ENCODE results near the gene ANKRD28.

The ANKRD28 gene

DNA sequence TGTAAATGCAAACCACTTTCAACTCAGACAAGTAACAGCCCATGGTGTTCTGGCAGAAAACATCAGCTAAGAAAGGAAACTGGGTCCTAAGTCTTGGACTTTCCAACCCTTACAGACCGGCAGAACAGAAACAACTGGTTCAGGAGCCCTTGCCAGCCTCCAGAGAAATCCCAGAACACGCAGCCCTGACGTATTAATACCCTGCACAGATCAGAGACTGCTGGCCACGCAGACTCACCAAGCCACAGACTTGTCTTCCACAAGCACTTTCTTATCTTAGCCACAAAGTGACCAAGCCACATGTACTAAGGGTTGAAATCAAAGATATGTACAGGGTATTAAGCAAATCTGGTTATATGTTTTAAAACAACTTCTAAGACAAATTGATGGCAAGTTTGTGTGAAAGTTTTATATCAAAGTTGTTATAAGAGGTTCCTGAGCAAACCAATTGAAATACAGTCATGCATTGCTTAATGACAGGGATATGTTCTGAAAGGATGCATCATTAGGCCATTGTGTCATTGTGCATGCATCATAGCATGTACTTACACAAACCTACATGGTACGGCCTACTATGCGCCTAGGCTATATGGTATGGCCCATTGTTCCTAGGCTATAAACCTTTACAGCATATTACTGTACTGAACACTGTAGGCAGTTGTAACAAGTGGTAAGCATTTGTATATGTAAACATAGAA is 159.4 kb downstream of the ANKRD28 start:
- no peak for TF ChIP-seq ZNF274 (IDR thresholded peaks at IDR 0.05; ENCODE audit: low read depth, low read length)
- H3K4me3 ChIP-seq (ENCODE audit: low read length) = no peak overlapping the region

DNA sequence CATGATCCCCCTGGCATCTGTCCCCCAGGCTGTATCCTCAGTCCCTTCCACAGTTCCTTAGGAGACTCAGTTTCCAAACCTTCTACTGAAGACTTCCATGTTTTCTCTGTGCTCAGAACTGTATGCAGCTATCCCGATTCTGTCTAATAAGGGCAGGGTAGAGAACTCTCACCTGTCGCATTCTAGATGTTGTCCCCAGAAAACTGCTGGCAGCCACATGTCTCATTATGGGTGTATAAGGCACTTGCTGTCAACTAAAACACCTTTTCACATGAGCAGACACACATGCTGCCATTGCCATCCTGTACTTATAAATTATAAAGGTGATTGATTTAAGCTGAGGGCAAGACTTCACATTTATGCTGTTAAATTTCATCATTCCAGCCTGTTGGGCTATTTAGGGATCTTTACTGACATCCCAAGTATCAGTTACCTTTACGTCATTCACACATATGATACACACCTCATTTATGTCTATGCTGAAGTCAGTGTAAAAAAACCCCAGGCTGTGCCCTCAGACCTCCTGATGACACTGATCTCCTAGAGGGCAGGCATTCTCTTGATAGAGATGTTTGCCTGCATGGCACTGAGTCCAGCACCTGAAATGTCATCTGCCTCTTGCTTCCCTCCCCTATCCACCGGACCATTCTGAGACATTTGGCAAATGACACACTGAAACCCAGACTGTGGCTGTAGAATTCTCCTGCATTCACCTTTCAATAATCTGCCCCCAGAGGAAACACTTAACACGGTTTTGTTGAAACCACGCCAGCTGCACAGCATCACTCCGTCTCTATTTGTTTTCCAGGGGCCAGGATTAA is 160.4 kb downstream of the ANKRD28 start:
- H3K4me3 ChIP-seq (ENCODE audit: low read length) = no peak overlapping the region
- no peak for TF ChIP-seq ZNF274 (IDR thresholded peaks at IDR 0.05; ENCODE audit: low read depth, low read length)

DNA sequence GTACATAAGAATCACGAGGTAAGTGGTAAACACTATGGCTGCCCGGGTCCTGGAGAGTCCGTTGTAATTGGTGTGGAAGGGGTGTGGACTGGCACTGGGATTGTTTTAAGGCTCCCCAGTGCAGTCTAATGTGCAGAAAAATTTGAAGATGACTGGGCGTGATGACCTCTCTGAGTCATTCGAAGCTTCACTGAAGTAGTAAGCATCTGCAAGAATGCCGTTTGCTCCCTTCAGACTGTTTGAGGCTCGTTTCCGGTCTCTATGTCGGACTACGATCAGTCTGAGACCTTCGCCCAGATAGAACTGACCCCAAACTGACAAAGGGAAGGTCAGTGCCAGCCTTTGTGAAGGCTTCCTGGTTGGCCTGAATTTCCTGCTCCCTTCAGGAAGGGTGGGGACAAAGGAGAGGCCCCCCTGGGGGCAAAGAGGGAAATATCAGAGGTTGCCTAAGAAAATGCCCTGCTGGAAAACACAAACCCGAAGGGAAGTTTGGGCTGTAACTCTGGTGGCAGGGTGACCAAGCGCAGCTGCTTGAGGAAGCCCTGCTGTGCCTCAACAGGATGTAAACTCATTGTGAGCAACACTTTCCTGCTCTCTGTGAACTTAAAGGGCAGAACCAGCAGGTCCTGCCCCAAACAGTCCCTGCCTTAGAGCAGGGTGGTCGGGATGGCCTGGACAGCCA is 161.6 kb downstream of the ANKRD28 start:
- H3K4me3 ChIP-seq (ENCODE audit: low read length) = no peak overlapping the region
- no peak for TF ChIP-seq ZNF274 (IDR thresholded peaks at IDR 0.05; ENCODE audit: low read depth, low read length)

DNA sequence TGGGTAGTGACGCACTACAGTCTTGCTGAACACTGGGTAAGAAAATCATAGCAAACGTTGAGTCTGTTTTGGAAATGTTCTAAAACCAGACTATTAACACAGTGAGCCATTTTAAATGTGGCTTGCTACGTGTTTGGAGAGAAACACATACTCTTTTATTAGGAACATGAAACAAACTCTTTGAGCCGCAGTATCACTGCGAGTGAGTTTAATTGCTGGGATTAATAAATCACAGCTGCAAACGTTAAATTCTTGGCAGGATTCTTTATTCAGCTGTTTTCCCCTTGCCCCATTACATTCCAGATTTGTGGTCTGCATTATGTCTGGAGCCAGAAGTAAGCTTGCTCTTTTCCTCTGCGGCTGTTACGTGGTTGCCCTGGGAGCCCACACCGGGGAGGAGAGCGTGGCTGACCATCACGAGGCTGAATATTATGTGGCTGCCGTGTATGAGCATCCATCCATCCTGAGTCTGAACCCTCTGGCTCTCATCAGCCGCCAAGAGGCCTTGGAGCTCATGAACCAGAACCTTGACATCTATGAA is 162.6 kb downstream of the ANKRD28 start:
- no peak for TF ChIP-seq ZNF274 (IDR thresholded peaks at IDR 0.05; ENCODE audit: low read depth, low read length)
- H3K4me3 ChIP-seq (ENCODE audit: low read length) = no peak overlapping the region

DNA sequence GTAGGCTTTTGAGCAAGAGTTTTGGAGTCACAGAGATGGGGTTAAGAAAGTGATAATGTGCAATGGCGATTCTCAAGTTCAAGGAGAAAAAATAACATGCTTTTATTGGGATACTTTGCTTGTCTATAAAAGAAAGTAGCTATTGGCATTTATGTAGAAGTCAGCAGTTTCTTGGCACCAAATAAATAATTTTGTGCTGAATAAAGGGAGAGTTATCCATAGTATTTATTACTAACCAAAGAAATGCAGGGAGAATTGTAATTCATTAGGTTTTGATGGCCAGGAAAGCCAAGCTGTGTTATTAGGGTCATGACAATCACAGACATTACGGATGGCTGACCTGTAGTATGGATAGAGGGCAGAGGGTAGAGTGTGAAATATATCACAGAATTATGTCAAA is 163.1 kb downstream of the ANKRD28 start:
- TF ChIP-seq ZNF274 (IDR thresholded peaks at IDR 0.05; ENCODE audit: low read depth, low read length) = no peak
- H3K4me3 ChIP-seq (ENCODE audit: low read length) = no peak overlapping the region

DNA sequence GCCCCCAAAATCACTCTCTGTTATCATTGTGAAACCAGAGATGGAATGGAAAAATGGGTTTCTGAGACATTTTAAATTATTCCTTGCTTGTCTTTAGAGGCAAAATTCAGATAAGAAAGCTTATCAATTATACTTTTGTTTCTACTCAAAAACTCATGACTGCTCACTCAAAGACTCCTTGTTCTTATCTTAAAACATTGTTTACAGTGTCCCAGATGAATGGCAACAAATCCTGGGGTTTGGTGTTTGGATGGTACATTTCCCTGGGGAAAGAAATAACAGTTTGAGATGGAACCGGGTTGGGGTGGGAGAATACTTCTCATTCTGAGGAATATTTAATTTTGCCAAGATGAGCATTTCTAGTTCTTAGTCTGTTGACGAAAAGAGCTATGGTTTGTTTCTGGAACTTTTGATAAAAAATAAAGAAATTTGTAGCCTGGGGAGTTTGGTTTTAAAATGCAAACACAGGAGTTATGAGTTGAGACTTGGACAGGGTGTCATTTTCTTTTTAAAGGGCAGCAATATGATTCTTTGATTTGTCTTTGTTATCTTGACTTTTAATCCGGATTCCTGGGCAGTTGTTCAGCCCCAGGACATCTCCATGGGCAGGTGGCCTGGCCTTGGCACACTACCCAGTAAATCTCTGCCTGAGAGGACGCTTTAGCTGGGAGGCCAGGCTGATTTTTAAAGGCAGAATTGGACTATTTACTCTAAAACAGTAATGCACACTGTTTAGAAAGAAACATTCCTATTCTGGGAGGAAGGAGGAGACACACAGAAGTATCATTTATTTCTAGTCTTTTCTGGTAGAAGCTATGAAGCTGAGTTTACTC is 163.8 kb downstream of the ANKRD28 start:
- TF ChIP-seq ZNF274 (IDR thresholded peaks at IDR 0.05; ENCODE audit: low read depth, low read length) = no peak
- no peak overlapping the region for H3K4me3 ChIP-seq (ENCODE audit: low read length)

DNA sequence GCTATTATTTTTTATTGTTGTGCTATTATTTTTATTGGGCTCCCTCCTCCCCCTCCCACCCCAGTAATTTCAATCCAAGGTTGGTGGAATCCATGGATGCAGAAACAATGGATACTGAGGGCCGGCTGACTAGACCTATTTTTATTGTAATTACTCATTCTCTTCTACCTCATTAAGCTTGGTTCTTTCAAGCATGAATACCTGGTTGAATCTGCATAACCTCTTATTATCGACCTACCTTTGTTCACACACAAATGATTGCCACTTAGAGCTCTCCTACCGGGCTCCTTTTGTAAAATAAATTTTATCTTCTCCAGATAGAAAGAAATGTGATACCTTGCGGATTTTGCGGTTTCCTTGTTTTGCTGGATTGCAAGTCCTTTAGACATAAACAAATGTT is 164.6 kb downstream of the ANKRD28 start:
- no peak for TF ChIP-seq ZNF274 (IDR thresholded peaks at IDR 0.05; ENCODE audit: low read depth, low read length)
- no peak overlapping the region for H3K4me3 ChIP-seq (ENCODE audit: low read length)

DNA sequence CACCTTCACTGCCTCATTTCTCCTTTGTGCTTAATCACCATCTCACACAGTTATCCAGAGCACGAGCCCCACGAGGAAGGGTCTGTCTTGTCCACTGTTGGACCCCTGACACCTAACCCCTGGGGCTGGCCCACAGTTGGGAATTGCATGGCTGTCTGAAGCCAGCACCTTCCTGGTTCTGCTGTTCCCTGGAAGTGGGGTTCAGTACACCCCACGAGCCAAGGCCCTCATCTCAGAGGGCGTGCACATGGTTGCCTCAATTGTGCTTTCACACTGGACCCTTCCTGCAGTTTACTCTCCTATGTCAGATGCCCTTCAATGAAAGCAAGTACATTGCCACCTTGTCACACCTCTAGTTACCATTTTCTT is 165.6 kb downstream of the ANKRD28 start:
- TF ChIP-seq ZNF274 (IDR thresholded peaks at IDR 0.05; ENCODE audit: low read depth, low read length) = no peak

DNA sequence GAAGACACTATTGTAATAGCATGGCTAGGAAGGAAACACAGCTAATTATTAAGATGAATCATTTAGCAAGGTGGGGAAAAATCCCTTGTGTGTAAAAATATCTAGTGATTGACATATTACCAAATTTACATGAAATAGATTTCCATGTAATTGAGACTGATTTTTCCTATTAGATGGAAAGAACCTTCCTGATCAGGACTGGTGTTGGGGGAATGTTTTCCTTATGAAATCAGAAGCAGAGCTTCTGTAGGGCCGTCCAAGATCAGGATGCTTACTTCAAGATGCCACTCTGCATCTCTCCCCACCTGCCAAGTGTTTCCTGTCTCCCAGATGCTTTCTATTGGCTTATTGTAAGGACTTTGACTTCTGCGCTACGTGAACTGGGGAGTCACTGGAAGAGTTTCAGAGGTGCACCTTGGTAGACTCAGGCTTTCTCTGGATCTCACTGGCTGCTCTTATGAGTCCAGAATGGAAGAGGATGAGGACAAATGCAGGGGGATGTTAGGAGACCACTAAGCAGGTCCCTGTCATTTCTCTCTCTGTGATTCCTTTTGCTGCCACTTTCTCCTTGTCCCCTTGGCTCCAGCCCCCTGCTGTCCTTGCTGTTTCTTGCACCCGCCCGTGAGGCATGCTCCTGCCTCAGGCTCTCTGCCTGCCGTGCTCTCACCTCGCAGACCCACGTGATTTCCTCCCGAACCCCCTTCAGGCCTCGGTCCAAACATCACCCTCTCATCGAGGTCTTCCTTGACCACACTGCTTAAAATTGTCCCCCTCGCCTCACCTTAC is 166.2 kb downstream of the ANKRD28 start:
- no peak for TF ChIP-seq ZNF274 (IDR thresholded peaks at IDR 0.05; ENCODE audit: low read depth, low read length)
- no peak overlapping the region for H3K4me3 ChIP-seq (ENCODE audit: low read length)

More for the DNA sequence above, 165.6 kb downstream of the ANKRD28 start:
- H3K4me3 ChIP-seq (ENCODE audit: low read length) = no peak overlapping the region

DNA sequence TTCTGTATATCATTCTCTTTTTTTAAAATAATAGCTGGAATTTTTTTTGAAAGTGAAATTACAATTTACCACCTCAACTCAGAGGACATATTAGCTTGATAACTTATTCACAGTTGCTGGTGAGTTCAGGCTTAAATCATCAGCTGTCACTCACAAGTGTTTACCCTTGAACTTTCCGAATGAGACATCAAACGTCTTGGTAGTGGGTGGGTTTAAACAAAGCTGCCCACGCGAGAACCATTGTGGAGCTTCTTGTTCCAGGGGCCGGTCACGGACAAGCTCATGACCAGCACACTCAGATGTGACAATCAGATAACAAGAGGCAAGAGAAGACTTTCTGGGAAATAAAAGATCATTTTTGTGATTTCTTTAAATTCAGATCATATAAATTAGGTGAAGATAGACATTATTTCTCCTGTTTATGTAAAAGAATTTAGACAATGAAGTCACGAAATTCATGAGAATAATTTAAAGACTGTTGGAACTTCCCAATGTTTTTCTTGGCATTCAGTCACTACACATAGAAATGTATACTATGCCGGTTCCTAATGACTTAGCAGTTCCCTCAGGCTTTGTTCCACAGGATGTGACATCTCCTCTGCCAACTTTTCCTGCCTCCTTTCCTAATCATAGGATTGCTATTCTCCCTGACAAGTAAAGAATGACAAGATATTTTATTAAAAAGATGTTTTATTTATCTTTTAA is 167.0 kb downstream of the ANKRD28 start:
- peak overlapping the region; percentile 50 for H3K4me3 ChIP-seq (ENCODE audit: low read length)
- TF ChIP-seq ZNF274 (IDR thresholded peaks at IDR 0.05; ENCODE audit: low read depth, low read length) = no peak

DNA sequence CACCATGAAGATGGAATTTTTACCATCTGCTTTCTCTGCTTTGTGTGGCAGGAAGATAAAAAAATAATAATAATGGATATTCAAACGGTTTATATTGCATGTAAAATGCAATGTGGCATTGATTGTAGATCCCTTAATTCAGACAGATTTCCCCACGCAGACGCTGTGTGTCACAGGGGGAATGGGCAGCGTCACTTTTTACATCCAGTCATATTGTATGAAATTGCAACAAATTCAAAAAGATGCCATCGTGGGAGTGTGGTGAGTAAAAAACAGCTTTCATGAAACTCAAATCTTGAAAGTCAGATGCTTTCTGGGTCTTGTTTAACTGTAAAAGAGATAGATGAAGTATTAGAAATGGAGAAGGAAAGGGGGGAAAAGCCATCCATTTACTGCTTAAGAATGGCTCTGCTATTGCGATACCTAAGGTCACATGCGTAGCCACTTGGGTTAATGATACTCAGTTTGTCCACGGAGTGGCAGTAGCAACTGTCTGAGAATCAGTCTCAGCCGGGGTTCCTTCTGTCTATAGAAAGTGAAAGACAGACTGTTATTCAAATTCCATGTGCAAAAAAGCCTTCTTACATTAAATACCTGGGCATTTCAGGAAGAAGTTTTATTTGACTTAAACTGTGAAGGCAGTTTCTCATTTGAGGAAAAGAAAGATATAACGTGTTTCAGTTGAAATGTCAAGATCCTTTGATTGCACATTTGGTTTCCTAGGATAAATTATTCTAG is 167.8 kb downstream of the ANKRD28 start:
- H3K4me3 ChIP-seq (ENCODE audit: low read length) = no peak overlapping the region; the same call in 1 of the 2 replicates

DNA sequence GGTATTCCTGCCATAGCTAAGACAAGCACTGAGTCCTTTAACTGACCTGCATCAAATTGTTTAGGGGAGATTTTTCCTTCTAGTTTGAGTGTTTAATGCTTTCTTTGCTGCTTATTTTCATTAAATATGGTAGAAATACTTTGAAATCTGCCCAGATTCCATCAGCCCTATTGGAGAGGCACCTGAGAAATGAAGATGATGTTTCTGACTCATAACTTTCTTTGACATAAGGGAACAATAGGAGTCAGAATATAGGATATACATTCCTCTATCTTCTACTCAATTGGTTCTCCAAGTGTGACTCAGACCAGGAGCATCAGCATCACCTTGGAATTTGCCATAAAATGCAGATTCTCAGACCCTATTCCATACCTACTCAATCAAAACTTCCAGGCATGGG is 168.8 kb downstream of the ANKRD28 start:
- H3K4me3 ChIP-seq (ENCODE audit: low read length) = no peak overlapping the region
- TF ChIP-seq ZNF274 (IDR thresholded peaks at IDR 0.05; ENCODE audit: low read depth, low read length) = no peak

More for the DNA sequence above, 167.8 kb downstream of the ANKRD28 start:
- no peak for TF ChIP-seq ZNF274 (IDR thresholded peaks at IDR 0.05; ENCODE audit: low read depth, low read length)

All from GM08714 (cell line).